RPMI8226 (cell line): Measurements from ENCODE around the gene ABCA5.
"Not testable (repeated sequence)": the region's sequence is repeated elsewhere in the genome, so short reads cannot be mapped to it uniquely, and the experiment has no call there.

Source experiments
- DNase-seq: peaks from one replicate; pipeline ENCODE4 v3.0.0-alpha.2; 2015

Gene ABCA5

DNA sequence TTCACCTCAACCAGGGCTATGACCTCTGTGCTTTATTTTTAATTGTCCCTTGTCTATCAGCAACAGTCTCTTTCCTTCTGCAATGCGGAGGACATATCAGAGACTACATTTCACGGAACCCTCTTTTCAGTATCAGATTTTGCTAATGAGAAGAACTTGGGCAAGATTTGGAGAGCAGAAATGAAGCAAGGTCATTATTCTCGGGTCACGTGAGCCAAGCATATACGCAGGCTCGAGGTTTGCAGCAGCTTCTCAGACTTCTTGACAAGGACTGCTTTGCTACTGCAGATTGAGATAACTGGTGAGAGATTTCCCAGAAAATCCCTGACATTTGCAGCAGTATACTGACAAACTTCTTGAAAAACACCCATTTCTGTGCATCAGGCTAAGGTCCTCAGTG is 128.7 kb downstream of the ABCA5 start:
- no peak for DNase-seq

GRCh38 chr17:69196105-69196653 is 130.8 kb downstream of the ABCA5 start:
- not testable (repeated sequence) for DNase-seq
